GM19372 (cell line): ENCODE results near the gene GMDS.

ENCODE experiments used
- ATAC-seq: cut with Tn5 transposase; IDR thresholded peaks from one replicate; pipeline ENCODE4 v1.9.1; 2021; ENCODE audit warnings: mild to moderate bottlenecking, low read depth, moderate library complexity; ENCODE audit not compliant: unreplicated experiment

The GMDS gene

DNA sequence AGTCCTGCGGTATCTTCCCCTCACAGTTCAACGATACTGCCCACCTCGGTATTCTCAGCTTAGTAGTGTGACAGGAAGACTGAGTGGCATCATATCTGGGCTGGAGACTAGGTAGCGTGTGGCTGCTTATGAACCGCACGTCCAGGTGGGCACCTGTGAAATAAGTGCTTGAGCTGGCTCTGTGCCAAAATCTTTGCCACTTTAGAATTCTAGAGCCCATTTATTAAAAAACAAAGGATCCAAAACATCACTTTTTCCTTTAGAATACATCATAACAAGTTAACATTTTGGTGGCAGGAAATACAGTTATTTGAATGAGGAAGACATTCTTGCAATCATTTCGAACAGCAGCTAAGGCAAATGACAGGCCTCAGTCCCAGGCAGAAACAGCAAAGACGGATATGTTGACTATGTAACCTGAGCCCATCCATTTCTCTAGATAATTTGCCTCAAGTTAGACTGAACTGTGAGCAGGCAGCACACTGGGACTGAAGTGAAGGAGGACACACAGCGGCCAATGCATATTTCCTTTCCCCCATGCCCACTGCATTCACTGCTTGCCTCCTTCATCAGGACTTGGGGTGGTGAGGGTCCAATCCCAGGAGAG, 136.6 kb downstream of the GMDS start:
- no peak for ATAC-seq

DNA sequence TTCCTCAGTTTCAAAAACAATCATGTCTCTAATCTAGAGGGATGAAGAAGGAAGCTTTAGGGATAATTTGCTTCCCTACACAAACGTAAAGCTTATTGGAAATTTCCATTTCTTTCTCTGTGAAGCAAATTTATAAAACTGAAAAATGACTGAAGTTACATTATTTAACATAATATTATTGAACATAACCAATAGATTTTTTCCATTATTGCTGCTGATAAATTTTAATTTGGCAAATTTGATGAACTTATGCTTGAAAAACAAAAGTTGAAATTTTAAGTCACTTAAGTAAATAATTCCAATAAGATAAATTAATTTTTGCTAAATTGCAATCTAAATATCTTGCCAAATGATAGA, 140.9 kb downstream of the GMDS start:
- ATAC-seq, result no peak

DNA sequence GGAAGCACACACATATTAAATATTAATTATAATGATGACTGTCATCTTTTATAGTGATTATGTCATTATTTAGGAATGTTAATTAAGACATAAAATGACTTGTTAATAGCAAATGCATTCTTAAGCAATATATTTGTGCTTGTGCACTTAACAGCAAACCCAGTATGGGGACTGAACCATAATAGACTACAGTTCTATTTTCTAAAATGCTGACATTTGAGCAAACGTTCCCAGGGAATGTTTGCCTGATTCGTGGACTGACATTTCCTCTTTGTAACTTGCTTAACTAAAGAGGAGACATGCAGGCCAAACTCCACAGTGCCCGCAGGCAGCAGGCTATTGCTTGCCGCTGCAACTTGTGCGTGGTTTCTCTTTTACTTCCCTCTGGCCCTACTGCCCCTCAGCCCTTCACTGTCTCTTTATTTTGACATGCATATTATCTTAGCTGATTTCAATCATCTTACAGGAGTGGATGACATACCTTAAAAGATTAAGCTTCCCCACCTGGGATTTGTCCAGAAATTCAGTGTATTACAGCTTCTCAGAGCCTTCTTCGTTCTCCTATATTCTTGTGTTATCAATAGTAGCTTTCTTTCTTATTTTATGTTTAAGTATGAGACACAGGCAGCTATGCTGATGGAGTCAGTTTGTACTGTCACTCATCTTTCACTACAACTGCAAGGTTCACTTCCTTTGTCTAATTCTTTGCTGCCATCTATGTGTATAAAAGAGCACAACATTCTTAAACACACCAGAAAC, 141.5 kb downstream of the GMDS start:
- no peak for ATAC-seq

DNA sequence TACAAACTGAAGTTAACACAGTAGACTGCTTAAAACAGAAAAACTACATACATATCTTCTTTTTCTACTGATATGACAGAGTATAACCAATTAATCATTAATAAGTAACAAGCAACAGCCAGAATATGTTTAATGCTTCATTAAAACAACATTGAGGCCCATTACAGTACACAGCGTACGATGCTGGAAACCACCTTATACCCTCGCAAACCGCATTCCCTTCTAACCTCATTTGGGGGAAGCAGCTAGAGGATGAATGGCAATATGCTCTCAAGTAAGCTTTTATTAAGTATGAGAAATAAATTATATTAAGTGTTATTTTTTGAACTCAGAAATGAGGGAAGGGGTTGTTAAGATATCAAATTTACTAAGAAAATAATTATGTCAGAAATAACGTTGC, 142.4 kb downstream of the GMDS start:
- no peak for ATAC-seq

DNA sequence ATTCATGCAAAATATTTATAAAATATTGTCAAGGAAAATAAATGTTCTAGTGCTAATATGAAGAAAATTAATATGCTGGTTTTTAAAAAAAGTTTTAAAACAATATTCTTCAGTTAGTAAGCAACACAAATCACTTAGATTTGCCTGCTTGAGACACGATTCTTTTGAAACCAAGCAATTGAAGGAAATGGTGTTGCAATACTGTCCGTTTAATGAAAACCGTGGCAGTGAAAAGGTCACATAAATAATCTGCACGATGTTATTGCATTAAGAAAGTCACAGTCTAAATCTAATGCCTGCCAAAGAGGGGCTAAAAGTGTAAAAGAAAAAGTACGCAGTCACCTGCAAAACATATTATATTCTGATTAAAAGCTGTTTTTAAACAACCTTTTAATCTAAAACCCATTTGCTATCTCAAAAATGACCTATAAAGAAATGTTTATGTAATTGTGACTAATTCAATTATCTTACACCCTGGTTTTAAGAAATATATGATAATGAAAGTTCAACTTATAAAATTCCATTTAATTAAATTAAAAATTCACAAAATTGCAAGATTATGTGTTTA, 143.0 kb downstream of the GMDS start:
- ATAC-seq, result no peak

DNA sequence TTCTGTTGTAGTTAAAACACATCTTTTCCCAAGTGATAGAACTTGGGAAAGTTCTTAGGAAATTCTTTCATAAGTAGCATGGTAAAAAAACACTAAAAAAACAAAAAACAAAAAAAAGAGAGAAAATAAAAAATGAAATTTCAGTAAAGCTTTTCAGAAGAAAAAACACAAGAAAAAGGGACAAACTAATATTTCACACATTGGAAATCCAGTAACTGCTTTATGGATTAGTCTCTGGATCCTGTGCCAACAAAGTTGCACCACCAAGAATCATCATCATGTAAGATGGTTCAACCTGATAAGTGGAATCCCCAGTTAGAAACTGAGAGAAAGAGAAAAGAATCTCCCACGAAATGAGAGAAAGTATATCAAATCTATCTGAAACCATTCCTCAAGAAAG, 144.2 kb downstream of the GMDS start:
- ATAC-seq, result no peak

DNA sequence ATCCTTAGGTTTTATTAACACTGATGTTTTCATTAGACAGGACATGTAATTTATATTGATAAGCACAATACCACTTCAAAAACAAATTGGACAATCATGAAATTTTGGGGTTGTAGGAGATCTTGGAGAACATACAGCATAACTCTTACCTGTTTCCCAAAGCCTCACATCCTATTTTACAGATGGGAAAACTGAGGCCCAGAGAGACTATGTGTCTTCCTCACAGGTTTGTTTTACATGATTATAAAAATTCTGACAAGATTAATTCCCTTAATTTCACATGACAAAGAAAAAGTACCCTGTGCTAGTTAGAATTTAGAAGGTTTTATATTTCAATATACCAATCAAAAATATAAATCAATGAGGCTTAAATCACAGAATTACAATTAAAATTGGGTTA, 145.5 kb downstream of the GMDS start:
- ATAC-seq, result no peak

DNA sequence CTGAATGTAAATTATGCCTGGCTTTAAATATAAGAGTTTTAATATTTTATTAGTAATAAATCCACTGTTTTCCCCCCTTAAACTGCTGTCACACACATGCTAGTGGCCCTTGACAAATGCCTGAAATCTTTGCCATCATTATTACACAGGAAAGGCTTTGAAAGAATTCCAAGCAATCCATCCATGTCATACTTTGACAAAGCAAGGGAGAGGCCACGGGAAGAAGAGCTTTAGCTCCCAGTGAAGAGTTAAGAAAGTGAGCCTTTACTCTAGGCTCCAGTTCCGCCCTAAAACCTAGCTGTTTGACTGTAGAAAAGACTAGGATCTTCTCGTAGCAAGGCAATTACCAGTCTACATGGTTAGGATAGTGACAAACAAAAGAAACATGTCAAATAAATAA, 147.9 kb downstream of the GMDS start:
- no peak for ATAC-seq

DNA sequence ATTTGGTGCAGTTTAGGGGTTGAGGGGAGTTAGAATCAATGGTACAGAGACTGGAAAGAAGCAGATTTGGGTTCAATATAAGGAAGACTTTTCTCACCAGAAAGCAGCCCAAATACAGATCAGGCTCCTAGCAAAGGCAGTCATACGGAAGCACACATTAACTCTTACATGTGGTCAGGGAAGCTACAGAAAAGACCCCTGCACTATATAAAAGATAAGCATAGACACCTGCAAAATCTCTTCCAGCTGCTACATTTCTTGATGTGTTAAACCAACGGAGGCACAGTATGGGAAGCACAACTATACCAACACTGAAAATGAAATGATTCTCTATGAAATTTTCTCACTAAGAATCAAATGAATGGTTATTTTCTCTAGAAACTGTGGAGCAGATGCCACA, 150.8 kb downstream of the GMDS start:
- no peak for ATAC-seq

DNA sequence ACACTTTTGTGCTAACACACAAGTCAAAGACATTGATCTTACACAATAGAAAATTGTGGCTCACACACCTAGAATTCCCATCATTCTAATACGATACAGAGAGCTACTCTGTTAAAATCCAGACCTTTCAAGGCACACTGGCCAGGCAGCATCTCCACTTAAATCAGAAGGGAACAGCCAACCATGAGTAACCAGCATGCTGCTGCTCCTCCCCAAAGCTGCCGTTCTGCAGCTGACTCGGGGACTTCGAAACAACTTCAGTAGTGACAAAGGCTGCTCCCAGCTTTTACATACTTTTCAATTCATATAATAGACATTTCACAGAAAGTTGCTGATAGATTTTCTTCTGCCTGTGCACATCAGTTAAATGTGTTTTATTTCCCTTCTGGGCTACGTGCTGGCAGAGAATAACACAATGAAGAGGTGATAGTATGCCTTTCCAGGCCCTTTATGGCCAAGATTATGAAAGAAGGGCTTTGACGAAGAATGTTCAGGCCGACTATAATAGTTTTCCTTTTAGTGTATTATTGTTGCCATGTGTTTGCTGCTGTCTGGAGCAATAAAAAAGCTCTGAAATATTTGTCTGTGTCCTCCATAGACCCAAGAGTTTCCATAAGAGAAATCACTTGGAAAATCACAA, 159.0 kb downstream of the GMDS start:
- ATAC-seq, result no peak

DNA sequence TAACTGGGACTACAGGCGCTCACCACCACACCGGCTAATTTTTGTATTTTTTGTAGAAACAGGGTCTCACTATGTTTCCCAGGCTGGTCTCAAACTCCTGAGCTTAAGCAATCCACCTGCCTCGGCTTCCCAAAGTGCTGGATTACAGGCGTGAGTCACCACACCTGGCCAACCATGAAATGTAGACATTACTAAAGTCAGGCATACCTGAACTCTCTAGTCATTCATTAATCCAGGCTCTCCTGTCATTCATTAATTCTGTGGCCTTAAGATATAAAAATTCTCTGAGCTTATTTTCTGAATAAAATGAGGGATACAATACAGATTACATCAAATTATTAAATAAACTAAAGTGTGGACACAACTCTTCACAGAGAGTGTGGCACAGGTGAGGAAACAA, 159.7 kb downstream of the GMDS start:
- ATAC-seq, result no peak

DNA sequence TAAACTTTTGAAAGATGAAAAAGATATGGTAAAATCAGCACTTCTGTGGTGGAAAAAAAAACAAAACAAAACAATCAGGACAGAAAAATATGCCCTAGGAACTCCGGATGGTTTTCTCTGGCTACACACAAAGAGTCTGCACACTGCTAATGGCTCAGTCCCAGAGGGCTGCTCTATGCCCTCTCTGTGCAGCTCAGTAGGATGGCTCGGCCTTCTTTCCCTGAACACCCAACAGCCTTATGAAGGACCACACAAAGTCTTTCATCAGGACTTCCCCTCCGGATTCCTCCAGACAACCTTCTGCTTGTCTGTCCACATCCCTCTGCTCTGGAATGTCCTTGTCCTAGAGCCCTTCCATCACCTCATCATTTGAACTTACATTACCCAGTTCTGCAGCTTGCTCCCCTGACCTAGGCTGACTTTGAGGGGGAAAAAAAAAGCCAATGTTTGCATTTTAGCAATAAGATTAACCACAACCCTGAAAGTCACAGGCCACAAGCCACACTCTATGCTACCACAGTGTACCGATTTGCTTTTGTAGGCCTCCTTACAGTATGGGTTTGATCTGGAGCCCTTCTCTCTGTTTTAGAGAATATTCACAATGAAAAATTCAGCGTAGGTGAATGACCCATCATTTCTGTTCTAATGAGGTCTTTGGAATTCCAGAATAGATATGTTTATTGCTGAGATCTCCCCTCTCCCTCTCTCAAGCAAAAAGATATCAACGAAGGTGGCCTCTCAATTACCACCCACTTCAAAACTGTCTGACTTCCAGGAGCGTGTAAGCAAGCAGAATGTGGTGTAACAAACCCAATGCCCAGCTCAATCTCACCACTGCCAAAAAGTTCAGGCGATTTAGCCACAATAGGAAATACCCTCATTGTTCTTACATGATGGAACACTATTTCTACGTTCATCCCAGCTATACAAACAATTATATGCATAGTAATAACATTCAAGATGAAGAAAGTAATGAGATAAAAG, 164.0 kb downstream of the GMDS start:
- peak; percentile 85 for ATAC-seq

DNA sequence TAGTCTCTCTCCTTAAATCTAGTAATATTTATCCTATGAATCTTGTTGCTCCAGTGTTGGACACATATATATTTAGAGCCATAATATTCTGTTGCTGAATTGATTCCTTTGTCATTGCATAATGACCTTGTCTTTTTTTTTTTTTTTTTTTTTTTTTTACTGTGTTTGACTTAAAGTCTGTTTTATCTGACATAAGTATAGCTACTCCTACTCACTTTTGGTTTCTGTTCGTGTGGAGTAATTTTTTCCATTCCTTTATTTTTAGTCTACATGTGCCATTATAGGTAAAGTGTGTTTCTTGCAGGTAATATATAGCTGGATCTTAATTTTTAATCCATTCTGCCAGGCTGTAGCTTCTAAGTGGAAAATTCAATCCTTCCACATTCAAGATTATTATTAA, 166.5 kb downstream of the GMDS start:
- ATAC-seq, result no peak

DNA sequence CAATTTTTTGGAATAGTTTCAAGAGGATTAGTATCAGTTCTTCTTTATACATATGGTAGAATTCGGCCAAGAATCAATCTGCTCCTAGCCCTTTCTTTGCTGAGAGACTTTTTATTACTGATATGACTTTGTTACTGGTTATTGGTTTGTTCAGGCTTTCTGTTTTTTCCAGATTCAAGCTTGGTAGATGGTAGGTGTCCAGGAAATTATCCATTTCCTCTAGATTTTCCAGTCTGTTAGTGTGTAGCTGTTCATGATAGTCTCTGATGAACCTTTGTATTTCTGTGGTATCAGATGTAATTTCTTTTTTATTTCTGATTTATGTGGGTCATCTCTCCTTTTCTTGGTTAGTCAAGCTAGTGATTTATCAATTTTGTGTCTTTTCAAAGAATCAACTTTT, 167.6 kb downstream of the GMDS start:
- ATAC-seq, result no peak

DNA sequence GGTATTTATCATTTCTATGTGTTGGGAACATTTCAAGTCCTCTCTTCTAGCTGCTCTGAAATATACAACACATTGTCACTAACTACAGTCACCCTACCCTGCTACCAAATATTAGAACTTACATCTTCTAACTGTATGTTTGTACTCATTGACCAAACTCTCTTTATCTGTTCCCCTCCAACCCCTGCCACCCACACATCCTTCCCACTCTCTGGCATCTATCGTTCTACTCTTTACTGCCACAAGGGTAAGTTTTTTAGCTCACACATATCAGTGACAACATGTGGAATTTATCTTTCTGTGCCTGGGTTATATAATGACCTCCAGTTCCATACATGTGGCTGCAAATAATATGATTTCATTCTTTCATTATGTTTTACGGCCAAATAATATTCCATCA, 171.9 kb downstream of the GMDS start:
- no peak for ATAC-seq

DNA sequence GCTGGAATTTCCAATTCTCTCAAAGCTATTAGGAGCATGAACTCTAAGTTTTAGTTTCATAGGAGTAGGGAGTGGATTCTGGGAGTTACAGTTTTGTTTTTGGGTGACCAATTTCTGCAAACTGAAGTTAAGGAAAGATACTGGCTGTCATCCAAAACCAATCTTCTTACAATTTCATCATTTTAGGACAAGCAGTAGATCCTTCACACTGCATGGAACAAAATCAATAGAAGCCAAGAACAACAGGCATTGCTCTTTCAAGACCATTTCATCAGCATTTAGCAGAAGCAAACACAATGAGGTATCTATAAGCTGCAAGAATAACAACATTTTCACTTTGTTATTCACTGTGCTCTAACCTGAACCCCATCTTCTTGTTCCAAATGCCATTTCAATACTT, 173.0 kb downstream of the GMDS start:
- ATAC-seq, result no peak

DNA sequence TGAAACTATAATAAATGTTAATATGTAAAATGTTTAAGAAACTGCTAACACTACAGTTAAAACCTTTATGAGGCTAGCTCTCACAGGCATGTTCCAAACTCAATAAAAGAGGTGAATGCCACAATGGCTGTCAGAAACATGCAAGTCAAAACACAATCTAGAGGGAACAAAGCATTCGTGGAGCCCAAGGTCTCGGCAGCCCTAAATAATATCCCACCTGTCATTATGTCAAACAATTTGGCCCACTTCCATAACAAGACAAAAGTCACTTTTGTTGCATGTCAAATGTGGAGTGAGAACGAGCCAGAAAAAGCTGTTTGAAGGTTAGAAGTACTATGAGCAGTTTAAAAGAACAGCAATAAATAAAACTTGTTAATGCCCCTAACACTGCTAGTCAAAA, 181.9 kb downstream of the GMDS start:
- ATAC-seq, result no peak

DNA sequence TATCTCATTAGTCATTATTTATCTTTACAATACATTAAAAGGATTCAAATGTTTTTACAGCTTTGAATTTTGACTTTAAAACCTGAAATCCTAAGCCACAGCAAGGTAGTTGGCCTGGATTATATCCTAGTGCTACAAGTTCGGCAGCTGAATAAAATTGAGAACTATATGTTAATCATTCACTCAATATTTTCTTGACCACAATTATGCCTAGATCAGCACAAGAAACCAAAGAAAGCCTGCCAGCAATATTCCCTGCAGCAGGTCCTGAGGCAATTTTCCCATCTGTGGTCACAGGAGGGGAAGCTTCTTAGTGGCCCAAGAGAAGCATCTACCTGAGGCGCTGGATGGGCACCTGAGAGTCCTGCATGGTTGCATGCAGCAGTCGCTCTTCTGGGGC, 183.5 kb downstream of the GMDS start:
- no peak for ATAC-seq

DNA sequence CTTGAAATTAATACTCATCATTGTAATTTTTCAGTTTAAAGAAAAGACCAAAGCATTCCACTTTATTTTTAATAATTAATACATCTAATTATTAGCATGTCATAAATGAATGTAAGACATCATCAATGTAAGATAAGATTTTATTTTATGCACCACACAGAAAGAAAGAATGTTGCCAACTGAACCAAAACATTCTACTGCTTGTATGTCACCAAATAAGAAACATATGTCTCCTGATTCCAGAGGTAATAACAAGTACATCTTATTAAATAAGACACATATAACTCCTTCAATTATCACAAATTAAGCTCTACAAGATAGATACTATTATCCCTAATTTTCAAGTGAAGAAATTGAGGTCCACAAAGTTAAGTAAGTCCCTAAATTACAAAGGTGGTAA, 189.5 kb downstream of the GMDS start:
- no peak for ATAC-seq

DNA sequence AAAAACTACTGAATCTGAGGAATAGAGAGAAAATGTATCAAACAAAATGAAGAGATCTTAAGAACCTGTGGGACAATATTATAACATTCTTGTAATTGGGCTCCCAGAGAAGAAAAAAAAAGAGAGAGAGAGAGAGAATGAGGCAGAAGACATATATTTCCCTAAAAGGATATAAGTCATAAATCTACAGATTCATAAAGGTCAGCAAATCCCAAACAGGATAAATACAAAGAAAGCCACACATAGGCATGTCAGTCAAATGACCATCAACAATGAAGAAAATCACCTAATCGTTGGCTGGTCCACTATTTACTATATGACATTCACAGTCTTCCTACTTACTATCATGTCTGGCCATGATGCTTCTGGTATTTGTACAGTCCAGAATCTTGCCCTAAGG, 190.3 kb downstream of the GMDS start:
- ATAC-seq, result no peak
